ENCODE results near the gene CNRIP1. TPM values are rescaled to one million over a fixed set of nuclear protein-coding genes. Genes with fewer than 3 reads are reported as not detected.

CNRIP1 gene
- total and polyA plus RNA-seq, 3 donors from 2014 or later, result 5.8 to 10.5 (median 9.2) TPM

GRCh38 chr2:68333009-68333408 is 13.3 kb upstream of the CNRIP1 start:
- H3K27ac ChIP-seq, result no peak overlapping the region
- WGBS, 2 donors, result 65 to 90% methylated on average over 8 of the region's 8 CpGs
- intact Hi-C loops (cut with DNase I; ENCODE audit: low total_unique reads), result no loop called here
- no peaks in the 10 kb centered on the region for H3K4me1 ChIP-seq
- H3K36me3 ChIP-seq (ENCODE audit: low read depth, missing control alignments), result no peaks in the 10 kb centered on the region
- H3K4me3 ChIP-seq, result no peak overlapping the region
- TF ChIP-seq POLR2A (IDR thresholded peaks at IDR 0.05), result no peak
- TF ChIP-seq CTCF (IDR thresholded peaks at IDR 0.05), result no peak
- no peaks in the 10 kb centered on the region for H3K27me3 ChIP-seq
- DNase-seq, result no peak
- H3K9me3 ChIP-seq, result no peaks in the 10 kb centered on the region

DNA sequence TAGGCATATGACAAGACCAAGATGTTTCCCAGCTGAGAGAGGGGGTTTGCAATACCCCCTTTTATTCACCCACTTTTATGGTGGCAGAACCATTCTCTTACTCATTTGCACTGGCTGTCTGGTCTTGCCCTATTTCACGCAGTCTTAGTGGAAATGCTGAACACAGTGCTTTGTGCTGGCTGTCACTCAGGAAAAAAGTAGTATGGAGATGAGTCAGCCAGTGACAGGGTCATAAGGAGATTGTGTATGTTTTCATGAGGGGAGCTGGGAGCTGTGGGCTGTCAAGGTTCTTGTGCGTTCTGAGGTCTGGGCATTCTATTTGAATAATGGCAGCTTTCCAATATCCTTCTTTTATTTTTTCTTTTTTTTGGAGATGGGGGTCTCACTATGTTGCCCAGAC is 10.9 kb upstream of the CNRIP1 start:
- Histone ChIP-seq H3K4me3 (no peak overlapping the region), H3K27ac (no peak overlapping the region), H3K4me1 (no peaks in the 10 kb centered on the region), H3K27me3 (no peaks in the 10 kb centered on the region), H3K36me3 (ENCODE audit: low read depth, missing control alignments) (no peaks in the 10 kb centered on the region), H3K9me3 (no peaks in the 10 kb centered on the region)
- TF ChIP-seq CTCF (IDR thresholded peaks at IDR 0.05) (no peak), POLR2A (IDR thresholded peaks at IDR 0.05) (no peak)
- WGBS, 2 donors, result 77 to 80% methylated on average over 2 of the region's 2 CpGs
- no peak for DNase-seq
- intact Hi-C loops (cut with DNase I; ENCODE audit: low total_unique reads), result no loop called here

- Histone ChIP-seq H3K4me3 (no peak overlapping the region), H3K36me3 (ENCODE audit: low read depth, missing control alignments) (no peaks in the 10 kb centered on the region), H3K9me3 (no peaks in the 10 kb centered on the region), H3K27ac (no peak overlapping the region), H3K27me3 (no peaks in the 10 kb centered on the region), H3K4me1 (no peaks in the 10 kb centered on the region)
- no peak for DNase-seq
- intact Hi-C loops (cut with DNase I; ENCODE audit: low total_unique reads), result no loop called here
- WGBS, 2 donors, result 66 to 86% methylated on average over 5 of the region's 5 CpGs
- TF ChIP-seq CTCF (IDR thresholded peaks at IDR 0.05) (no peak), POLR2A (IDR thresholded peaks at IDR 0.05) (no peak)
These were observed 9.2 kb upstream of the CNRIP1 start for GRCh38 chr2:68328901-68329300.

- no peak for TF ChIP-seq CTCF (IDR thresholded peaks at IDR 0.05)
- TF ChIP-seq POLR2A (IDR thresholded peaks at IDR 0.05), result no peak
- no peaks in the 10 kb centered on the region for H3K27me3 ChIP-seq
- H3K4me3 ChIP-seq, result no peak overlapping the region
- H3K9me3 ChIP-seq, result no peaks in the 10 kb centered on the region
- no peak for DNase-seq
- peaks cover 3% of the 10 kb centered on the region for H3K4me1 ChIP-seq
- intact Hi-C loops (cut with DNase I; ENCODE audit: low total_unique reads), result no loop called here
- H3K27ac ChIP-seq, result no peak overlapping the region
- H3K36me3 ChIP-seq (ENCODE audit: low read depth, missing control alignments), result no peaks in the 10 kb centered on the region
- 87 to 99% methylated on average over 3 of the region's 3 CpGs for WGBS, 2 donors
These were observed 5.3 kb upstream of the CNRIP1 start for GRCh38 chr2:68325056-68325455.

GRCh38 chr2:68320118-68320641 is 431 bp upstream of the CNRIP1 start:
- WGBS, 2 donors, result 4 to 5% methylated on average over 11 of the region's 11 CpGs
- TF ChIP-seq POLR2A (IDR thresholded peaks at IDR 0.05), result no peak
- TF ChIP-seq CTCF (IDR thresholded peaks at IDR 0.05), result no peak
- intact Hi-C loops (cut with DNase I; ENCODE audit: low total_unique reads), result no loop called here
- Histone ChIP-seq H3K36me3 (ENCODE audit: low read depth, missing control alignments) (no peaks in the 10 kb centered on the region), H3K9me3 (no peaks in the 10 kb centered on the region), H3K27me3 (no peaks in the 10 kb centered on the region), H3K27ac (peak overlapping the region; percentile 89 to 94), H3K4me1 (peaks cover 3% of the 10 kb centered on the region), H3K4me3 (peak overlapping the region; percentile 77 to 88)
- DNase-seq, result no peak
